ENCODE measurements around the gene S1PR4.

The S1PR4 gene

DNA sequence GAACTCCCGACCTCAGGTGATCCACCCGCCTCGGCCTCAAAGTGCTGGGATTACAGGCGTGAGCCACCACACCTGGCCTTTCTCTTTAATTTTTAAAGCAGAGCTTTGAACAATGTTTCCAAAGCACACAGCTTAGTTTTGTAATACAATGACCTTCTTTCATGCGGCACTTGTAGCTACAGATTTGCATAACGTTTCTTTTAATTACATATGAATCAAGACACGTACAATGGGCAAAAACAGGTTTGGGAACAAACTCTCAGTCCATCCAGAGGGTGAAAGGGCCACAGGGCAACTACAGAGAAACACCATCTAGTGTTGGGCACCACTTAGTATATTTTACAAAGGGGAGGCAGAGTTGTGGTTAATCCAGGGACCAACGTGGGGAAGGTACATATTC is 19.0 kb upstream of the S1PR4 start:
- DNase-seq (ENCODE audit: low read depth) = no peak
- H3K4me3 ChIP-seq (ENCODE audit: low read depth, low read length) = no peak overlapping the region
- in situ Hi-C loops (cut with HindIII; ENCODE audit: low sequenced_read_pairs) = no loop called here
- TF ChIP-seq, protein P1, sequence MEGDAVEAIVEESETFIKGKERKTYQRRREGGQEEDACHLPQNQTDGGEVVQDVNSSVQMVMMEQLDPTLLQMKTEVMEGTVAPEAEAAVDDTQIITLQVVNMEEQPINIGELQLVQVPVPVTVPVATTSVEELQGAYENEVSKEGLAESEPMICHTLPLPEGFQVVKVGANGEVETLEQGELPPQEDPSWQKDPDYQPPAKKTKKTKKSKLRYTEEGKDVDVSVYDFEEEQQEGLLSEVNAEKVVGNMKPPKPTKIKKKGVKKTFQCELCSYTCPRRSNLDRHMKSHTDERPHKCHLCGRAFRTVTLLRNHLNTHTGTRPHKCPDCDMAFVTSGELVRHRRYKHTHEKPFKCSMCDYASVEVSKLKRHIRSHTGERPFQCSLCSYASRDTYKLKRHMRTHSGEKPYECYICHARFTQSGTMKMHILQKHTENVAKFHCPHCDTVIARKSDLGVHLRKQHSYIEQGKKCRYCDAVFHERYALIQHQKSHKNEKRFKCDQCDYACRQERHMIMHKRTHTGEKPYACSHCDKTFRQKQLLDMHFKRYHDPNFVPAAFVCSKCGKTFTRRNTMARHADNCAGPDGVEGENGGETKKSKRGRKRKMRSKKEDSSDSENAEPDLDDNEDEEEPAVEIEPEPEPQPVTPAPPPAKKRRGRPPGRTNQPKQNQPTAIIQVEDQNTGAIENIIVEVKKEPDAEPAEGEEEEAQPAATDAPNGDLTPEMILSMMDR (IDR thresholded peaks at IDR 0.05; ENCODE audit: low read depth, low read length, missing control alignments) = no peak

DNA sequence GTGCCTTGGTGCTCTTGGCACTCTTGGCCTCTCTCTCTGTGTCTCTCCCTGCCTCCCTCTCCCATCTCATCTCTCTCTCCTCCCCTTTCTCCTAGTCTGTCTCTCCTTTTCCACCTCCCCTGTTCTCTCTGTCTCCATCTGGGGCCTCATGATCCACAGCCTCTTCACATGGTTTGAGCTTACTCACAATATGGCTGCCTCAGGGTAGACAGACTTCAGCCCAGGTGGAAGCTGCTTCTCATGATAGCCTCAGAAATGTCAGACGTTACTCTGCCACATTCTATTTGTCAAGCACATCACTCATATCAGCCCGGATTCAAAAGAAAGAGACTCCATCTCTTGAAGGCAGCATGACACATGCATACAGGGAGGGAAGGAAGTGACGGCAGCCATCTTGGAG is 18.4 kb upstream of the S1PR4 start:
- H3K4me3 ChIP-seq (ENCODE audit: low read depth, low read length) = no peak overlapping the region
- TF ChIP-seq, protein P1 (IDR thresholded peaks at IDR 0.05; ENCODE audit: low read depth, low read length, missing control alignments) = no peak
- no peak for DNase-seq (ENCODE audit: low read depth)
- in situ Hi-C loops (cut with HindIII; ENCODE audit: low sequenced_read_pairs) = no loop called here

DNA sequence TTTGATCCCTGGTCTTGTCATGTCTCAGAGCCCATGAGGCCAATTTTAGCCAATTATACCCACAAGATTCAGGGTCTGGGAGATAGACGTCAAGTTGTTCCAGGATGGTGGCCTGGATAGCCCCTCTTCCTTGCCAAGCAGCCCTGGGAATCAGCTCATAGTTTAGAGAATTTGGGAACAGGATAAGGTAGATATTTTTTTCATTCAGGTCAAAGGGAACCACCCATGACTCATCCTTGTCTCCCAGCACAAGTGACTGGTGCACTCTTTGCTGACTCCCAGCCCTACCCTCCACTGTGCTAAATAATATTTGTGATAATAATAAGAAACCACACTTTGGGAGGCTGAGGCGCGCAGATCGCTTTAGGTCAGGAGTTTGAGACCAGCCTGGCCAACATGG is 17.1 kb upstream of the S1PR4 start:
- in situ Hi-C loops (cut with HindIII; ENCODE audit: low sequenced_read_pairs) = no loop called here
- no peak for DNase-seq (ENCODE audit: low read depth)
- no peak overlapping the region for H3K4me3 ChIP-seq (ENCODE audit: low read depth, low read length)
- TF ChIP-seq, protein P1 (IDR thresholded peaks at IDR 0.05; ENCODE audit: low read depth, low read length, missing control alignments) = no peak

DNA sequence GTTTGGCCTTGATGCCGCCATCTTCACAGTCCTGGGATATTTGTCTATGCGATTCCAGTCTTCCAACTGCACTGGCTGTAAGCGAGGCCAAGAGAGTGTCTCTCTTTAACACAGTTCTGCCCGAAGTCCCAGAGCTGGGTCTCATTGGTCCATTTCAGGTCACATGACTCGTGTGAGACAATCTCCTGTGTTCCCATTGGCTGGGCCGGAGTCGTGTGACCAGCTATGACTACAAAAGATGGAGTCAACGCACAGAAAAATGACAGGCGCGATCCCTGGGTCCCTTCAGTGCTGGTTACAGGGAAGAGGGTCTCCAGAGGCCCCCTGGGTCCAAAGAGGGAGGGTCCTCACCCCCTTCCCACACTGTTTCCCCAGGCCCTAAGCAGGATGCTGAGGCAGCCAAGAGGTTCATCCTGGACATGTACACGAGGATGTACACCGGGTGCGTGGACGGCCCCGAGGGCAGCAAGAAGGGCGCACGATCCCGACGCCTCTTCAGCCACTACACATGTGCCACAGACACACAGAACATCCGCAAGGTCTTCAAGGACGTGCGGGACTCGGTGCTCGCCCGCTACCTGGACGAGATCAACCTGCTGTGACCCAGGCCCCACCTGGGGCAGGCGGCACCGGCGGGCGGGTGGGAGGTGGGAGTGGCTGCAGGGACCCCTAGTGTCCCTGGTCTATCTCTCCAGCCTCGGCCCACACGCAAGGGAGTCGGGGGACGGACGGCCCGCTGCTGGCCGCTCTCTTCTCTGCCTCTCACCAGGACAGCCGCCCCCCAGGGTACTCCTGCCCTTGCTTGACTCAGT is 15.9 kb upstream of the S1PR4 start:
- DNase-seq (ENCODE audit: low read depth) = no peak
- no peak overlapping the region for H3K4me3 ChIP-seq (ENCODE audit: low read depth, low read length)
- in situ Hi-C loops (cut with HindIII; ENCODE audit: low sequenced_read_pairs) = no loop called here
- TF ChIP-seq, protein P1 (IDR thresholded peaks at IDR 0.05; ENCODE audit: low read depth, low read length, missing control alignments) = no peak

DNA sequence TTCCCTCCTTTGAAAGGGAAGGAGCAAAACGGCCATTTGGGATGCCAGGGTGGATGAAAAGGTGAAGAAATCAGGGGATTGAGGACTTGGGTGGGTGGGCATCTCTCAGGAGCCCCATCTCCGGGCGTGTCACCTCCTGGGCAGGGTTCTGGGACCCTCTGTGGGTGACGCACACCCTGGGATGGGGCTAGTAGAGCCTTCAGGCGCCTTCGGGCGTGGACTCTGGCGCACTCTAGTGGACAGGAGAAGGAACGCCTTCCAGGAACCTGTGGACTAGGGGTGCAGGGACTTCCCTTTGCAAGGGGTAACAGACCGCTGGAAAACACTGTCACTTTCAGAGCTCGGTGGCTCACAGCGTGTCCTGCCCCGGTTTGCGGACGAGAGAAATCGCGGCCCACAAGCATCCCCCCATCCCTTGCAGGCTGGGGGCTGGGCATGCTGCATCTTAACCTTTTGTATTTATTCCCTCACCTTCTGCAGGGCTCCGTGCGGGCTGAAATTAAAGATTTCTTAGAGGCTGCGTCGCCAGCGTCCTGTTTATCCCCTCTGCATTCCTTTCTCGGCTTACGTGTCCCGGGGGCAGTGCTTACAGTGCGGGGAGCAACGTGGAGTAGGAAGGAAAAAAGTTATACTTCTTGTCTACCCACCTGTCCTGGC is 15.2 kb upstream of the S1PR4 start:
- TF ChIP-seq, protein P1 (IDR thresholded peaks at IDR 0.05; ENCODE audit: low read depth, low read length, missing control alignments) = peak; percentile 98
- H3K4me3 ChIP-seq (ENCODE audit: low read depth, low read length) = no peak overlapping the region
- in situ Hi-C loops (cut with HindIII; ENCODE audit: low sequenced_read_pairs) = no loop called here
- no peak for DNase-seq (ENCODE audit: low read depth)

DNA sequence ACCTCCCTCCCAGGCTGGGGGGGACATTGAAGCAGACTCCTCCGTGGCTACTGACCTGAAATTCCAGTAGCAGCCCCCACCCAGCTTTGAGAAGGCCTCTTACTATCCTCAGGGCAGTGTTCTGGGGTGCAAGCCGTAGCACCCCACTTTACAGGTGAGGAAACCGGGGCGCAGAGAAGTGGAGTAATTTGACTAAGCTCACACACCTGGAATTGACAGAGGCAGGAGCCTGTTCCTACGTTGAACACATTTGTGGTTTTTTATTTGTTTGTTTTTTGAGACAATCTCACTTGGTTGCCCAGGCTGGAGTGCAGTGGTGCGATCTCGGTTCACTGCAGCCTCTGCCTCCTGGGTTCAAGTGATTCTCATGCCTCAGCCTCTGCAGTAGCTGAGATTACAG is 14.6 kb upstream of the S1PR4 start:
- TF ChIP-seq, protein P1 (IDR thresholded peaks at IDR 0.05; ENCODE audit: low read depth, low read length, missing control alignments) = no peak
- in situ Hi-C loops (cut with HindIII; ENCODE audit: low sequenced_read_pairs) = no loop called here
- no peak overlapping the region for H3K4me3 ChIP-seq (ENCODE audit: low read depth, low read length)
- no peak for DNase-seq (ENCODE audit: low read depth)

All from astrocyte of the cerebellum (primary cell).